HepG2 (cell line): ENCODE measurements around the gene SMAD7. TPM values are rescaled to one million over a fixed set of nuclear protein-coding genes. Genes with fewer than 3 reads are reported as not detected.
A peak's percentile ranks its signal among the peaks of the same experiment; 100 is the strongest.

Experiments
- MBNL3 ChIP-seq: fragments of 250-450 bp; sonication (Bioruptor Pico); conservative IDR thresholded peaks from 2 replicates; pipeline ENCODE4 v1.8.0; 2022; ENCODE audit warnings: mild to moderate bottlenecking, inconsistent platforms
- RELA ChIP-seq: sonication (generic); formaldehyde crosslinking; IDR thresholded peaks from 2 replicates; pipeline ENCODE4 v1.4.0; 2020; ENCODE audit warnings: missing genetic modification reagents
- SP140L ChIP-seq: sonication (generic); formaldehyde crosslinking; IDR thresholded peaks from 2 replicates; pipeline ENCODE4 v1.4.0; 2020; ENCODE audit warnings: missing genetic modification reagents, borderline replicate concordance
- YEATS4 ChIP-seq: sonication (generic); formaldehyde crosslinking; IDR thresholded peaks from 2 replicates; pipeline ENCODE4 v1.4.0; 2020; ENCODE audit warnings: missing genetic modification reagents, borderline replicate concordance
- YY1 ChIP-seq: IDR thresholded peaks from 2 replicates; pipeline ENCODE4 v1.6.1; 2011; ENCODE audit warnings: low read length, low read depth, moderate library complexity, mild to moderate bottlenecking; ENCODE audit not compliant: insufficient read depth, insufficient replicate concordance
- ZBTB10 ChIP-seq: sonication (generic); formaldehyde crosslinking; IDR thresholded peaks from 2 replicates; pipeline ENCODE4 v1.4.0; 2020; ENCODE audit warnings: missing genetic modification reagents, borderline replicate concordance
- ZFP41 ChIP-seq: sonication (generic); formaldehyde crosslinking; IDR thresholded peaks from 2 replicates; pipeline ENCODE4 v1.4.0; 2020; ENCODE audit warnings: mild to moderate bottlenecking, missing genetic modification reagents, borderline replicate concordance
- ZKSCAN5 ChIP-seq: sonication (generic); formaldehyde crosslinking; IDR thresholded peaks from 2 replicates; pipeline ENCODE4 v1.5.1; 2020; ENCODE audit warnings: mild to moderate bottlenecking, missing genetic modification reagents
- ZNF121 ChIP-seq: sonication (generic); formaldehyde crosslinking; IDR thresholded peaks from 2 replicates; pipeline ENCODE4 v1.5.0; 2020; ENCODE audit warnings: mild to moderate bottlenecking, missing genetic modification reagents
- ZNF142 ChIP-seq: sonication (generic); formaldehyde crosslinking; IDR thresholded peaks from 2 replicates; pipeline ENCODE4 v1.4.0; 2020; ENCODE audit warnings: missing genetic modification reagents
- ZNF441 ChIP-seq: sonication (generic); formaldehyde crosslinking; IDR thresholded peaks from 2 replicates; pipeline ENCODE4 v1.7.0; 2021; ENCODE audit warnings: missing genetic modification reagents, borderline replicate concordance
- ZNF619 ChIP-seq: sonication (generic); formaldehyde crosslinking; IDR thresholded peaks from 2 replicates; pipeline ENCODE4 v1.4.0; 2020; ENCODE audit warnings: mild to moderate bottlenecking, missing genetic modification reagents
- polyA plus RNA-seq, 8 experiments: library from polyadenylated mRNA; depleted of rRNA in 3 of 8; stranded (reverse) in 7 of 8; unstranded in 1 of 8; fragments of >200 nt; fragmentation: Illumina TruSeq in 4 of 8; extraction: Trizol in 4 of 8; gene quantifications; 2 replicates each; pipeline versions ENCODE4 v1.2.1 to v1.2.3, GENCODE V29; 2011 to 2016; ENCODE audit warnings: low read depth in 4 of 8, missing spikeins in 1 of 8, mixed read lengths in 1 of 8; ENCODE audit not compliant: insufficient read depth in 1 of 8
- total RNA-seq, 5 experiments: library from RNA; depleted of rRNA; stranded (reverse); fragments of >200 nt; fragmentation: Illumina TruSeq; extraction: Trizol; gene quantifications; 2 replicates each; pipeline ENCODE4 v1.2.3, GENCODE V29; 2016; ENCODE audit warnings: low read depth in 1 of 5
- TF ChIP-seq, protein P1 (sequence below): sonication (generic); formaldehyde crosslinking; IDR thresholded peaks from 2 replicates; pipeline ENCODE4 v1.5.0; 2020; ENCODE audit warnings: missing genetic modification reagents, mild to moderate bottlenecking, borderline replicate concordance
- TF ChIP-seq, protein P2 (sequence below): sonication (generic); formaldehyde crosslinking; IDR thresholded peaks from 2 replicates; pipeline ENCODE4 v1.8.1; 2023; ENCODE audit warnings: missing genetic modification reagents, mild to moderate bottlenecking, borderline replicate concordance
- TF ChIP-seq, protein P3 (sequence below): sonication (generic); formaldehyde crosslinking; IDR thresholded peaks from 2 replicates; pipeline ENCODE4 v1.9.0; 2021; ENCODE audit warnings: missing genetic modification reagents, borderline replicate concordance

The SMAD7 gene
- total and polyA plus RNA-seq, 2 of the 13 experiments (the other 11 are each of a cell fraction or from before 2014, with no cell fraction given) = 17.4 to 24.7 TPM

- TF ChIP-seq ZKSCAN5 (CRISPR knock-in tag) (no peak), RELA (CRISPR knock-in tag) (no peak), ZNF619 (no peak), YEATS4 (CRISPR knock-in tag) (peak; percentile 53; the same call in 1 of the 2 replicates), ZNF441 (CRISPR knock-in tag) (no peak; the same call in 1 of the 2 replicates), ZNF142 (CRISPR knock-in tag) (no peak), ZFP41 (CRISPR knock-in tag) (no peak), ZNF121 (CRISPR knock-in tag) (peak; percentile 44; the same call in 1 of the 2 replicates), ZBTB10 (CRISPR knock-in tag) (peak; percentile 55; the same call in 1 of the 2 replicates), YY1 (peak; percentile 39), MBNL3 (no peak), SP140L (CRISPR knock-in tag) (no peak)
- TF ChIP-seq, protein P1, sequence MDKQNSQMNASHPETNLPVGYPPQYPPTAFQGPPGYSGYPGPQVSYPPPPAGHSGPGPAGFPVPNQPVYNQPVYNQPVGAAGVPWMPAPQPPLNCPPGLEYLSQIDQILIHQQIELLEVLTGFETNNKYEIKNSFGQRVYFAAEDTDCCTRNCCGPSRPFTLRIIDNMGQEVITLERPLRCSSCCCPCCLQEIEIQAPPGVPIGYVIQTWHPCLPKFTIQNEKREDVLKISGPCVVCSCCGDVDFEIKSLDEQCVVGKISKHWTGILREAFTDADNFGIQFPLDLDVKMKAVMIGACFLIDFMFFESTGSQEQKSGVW (CRISPR knock-in tag) = no peak
- TF ChIP-seq, protein P2, sequence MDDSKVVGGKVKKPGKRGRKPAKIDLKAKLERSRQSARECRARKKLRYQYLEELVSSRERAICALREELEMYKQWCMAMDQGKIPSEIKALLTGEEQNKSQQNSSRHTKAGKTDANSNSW (CRISPR knock-in tag) = no peak
- TF ChIP-seq, protein P3, sequence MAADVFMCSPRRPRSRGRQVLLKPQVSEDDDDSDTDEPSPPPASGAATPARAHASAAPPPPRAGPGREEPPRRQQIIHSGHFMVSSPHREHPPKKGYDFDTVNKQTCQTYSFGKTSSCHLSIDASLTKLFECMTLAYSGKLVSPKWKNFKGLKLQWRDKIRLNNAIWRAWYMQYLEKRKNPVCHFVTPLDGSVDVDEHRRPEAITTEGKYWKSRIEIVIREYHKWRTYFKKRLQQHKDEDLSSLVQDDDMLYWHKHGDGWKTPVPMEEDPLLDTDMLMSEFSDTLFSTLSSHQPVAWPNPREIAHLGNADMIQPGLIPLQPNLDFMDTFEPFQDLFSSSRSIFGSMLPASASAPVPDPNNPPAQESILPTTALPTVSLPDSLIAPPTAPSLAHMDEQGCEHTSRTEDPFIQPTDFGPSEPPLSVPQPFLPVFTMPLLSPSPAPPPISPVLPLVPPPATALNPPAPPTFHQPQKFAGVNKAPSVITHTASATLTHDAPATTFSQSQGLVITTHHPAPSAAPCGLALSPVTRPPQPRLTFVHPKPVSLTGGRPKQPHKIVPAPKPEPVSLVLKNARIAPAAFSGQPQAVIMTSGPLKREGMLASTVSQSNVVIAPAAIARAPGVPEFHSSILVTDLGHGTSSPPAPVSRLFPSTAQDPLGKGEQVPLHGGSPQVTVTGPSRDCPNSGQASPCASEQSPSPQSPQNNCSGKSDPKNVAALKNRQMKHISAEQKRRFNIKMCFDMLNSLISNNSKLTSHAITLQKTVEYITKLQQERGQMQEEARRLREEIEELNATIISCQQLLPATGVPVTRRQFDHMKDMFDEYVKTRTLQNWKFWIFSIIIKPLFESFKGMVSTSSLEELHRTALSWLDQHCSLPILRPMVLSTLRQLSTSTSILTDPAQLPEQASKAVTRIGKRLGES = 0 out of 2 replicates have a peak, but pooled peaks have one; percentile 45
Observed at GRCh38 chr18:48929941-48930713, 20.6 kb downstream of the SMAD7 start (continued).
